Duodenal mucosa (tissue), 2 donors: ENCODE data around the gene GATA6.
"Not testable (repeated sequence)": the region's sequence is repeated elsewhere in the genome, so short reads cannot be mapped to it uniquely, and the experiment has no call there.

Experiments
- H3K27ac ChIP-seq: one replicate; pipeline ENCODE4 v1.7.0; 2013; ENCODE audit warnings: low read depth, low read length
- H3K27me3 ChIP-seq, 2 donors: one replicate each; pipeline ENCODE4 v1.7.0; 2013; ENCODE audit warnings: low read length in 2 of 2, control low read depth in 1 of 2; ENCODE audit not compliant: insufficient read depth in 2 of 2, control insufficient read depth in 1 of 2
- H3K36me3 ChIP-seq, 2 donors: one replicate each; pipeline ENCODE4 v1.7.0; 2013; ENCODE audit warnings: low read length in 2 of 2, control low read depth in 1 of 2; ENCODE audit not compliant: insufficient read depth in 2 of 2, control insufficient read depth in 1 of 2
- H3K4me1 ChIP-seq, 2 donors: one replicate each; pipeline ENCODE4 v1.7.0; 2013; ENCODE audit warnings: low read length in 2 of 2, control low read depth in 1 of 2; ENCODE audit not compliant: insufficient read depth in 2 of 2, control insufficient read depth in 1 of 2
- H3K4me3 ChIP-seq, 2 donors: one replicate each; pipeline ENCODE4 v1.7.0; 2013; ENCODE audit warnings: low read length in 2 of 2, low read depth in 1 of 2
- H3K9ac ChIP-seq, 2 donors: one replicate each; pipeline ENCODE4 v1.7.0; 2013; ENCODE audit warnings: low read length in 2 of 2, low read depth in 1 of 2
- H3K9me3 ChIP-seq, 2 donors: one replicate each; pipeline ENCODE4 v1.7.0; 2013; ENCODE audit warnings: low read length in 2 of 2, control low read depth in 1 of 2; ENCODE audit not compliant: control insufficient read depth in 1 of 2

The GATA6 gene

DNA sequence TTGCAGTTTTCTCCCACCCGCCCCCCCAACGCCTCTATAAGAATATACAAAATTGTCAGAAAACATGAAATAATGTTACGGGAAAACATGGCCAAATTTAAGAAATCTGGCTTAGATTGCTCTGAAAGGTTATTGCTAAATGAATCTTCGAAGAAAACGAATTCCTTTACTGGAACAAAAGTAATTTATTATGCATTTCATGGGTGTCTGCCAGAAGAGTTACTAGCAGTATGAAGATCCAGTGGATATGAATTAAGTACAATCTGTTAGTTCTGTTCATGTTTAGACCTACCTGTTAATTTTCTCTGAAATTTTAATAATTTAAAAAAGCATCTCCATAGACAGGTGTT is 21.9 kb downstream of the GATA6 start:
- no peak overlapping the region for H3K27ac ChIP-seq
- peaks cover 0 to 8% of the 10 kb centered on the region in 2 donors for H3K36me3 ChIP-seq
- H3K9me3 ChIP-seq: no peaks in the 10 kb centered on the region
- H3K9ac ChIP-seq: peak overlapping the region in 1 of 2 donors; percentile 29
- peaks cover 0 to 4% of the 10 kb centered on the region in 2 donors for H3K27me3 ChIP-seq
- peaks cover 51 to 74% of the 10 kb centered on the region in 2 donors for H3K4me1 ChIP-seq
- H3K4me3 ChIP-seq: no peak overlapping the region

DNA sequence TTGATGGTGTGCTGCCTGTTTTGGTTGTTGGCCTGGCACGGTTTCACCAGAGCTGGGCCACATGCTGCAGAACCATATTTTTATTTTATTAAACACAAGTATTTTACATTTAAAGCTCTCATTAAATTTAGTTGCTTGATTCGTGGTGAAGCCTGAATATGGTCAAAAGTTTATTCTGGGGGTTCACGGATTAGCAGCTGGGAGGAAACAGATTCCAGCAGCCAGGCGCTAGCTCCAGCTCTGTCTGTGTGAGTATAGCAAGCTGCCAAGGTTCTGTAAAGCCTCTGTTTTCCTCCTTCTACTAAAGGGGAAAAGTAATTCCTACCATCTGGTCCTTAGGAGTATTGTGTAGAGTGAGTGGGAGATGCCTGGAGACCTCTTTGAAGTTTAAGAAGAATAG is 22.5 kb downstream of the GATA6 start:
- Histone ChIP-seq H3K27ac (peak overlapping the region; percentile 27), H3K36me3 (peaks cover 0 to 4% of the 10 kb centered on the region in 2 donors), H3K4me1 (peaks cover 49 to 70% of the 10 kb centered on the region in 2 donors), H3K4me3 (no peak overlapping the region), H3K9me3 (no peaks in the 10 kb centered on the region), H3K9ac (peak overlapping the region in 1 of 2 donors; percentile 29), H3K27me3 (peaks cover 0 to 4% of the 10 kb centered on the region in 2 donors)

DNA sequence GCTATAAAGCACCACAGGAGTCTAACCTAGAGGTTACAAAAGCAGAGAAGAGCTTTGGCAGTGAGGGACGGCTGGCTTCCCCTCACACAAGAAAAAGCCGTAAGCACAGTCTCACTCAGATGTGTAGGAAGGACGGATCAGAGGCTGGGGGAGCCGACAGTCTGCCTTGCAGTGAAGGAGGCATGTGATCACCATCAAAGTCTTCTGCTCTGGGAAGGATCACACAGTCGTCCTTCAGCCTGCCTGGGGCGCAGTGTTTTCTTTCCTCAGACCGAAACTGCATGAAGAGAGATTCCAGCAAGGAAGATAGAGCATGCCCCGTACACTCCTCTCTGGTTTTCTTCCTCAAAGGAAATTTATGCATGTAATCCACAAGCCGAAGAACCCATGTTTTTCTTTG is 24.1 kb downstream of the GATA6 start:
- Histone ChIP-seq H3K27me3 (peaks cover 0 to 4% of the 10 kb centered on the region in 2 donors), H3K36me3 (peaks cover 0 to 9% of the 10 kb centered on the region in 2 donors), H3K9ac (peak overlapping the region; percentile 30 to 51), H3K4me1 (peaks cover 59 to 79% of the 10 kb centered on the region in 2 donors), H3K4me3 (peak overlapping the region; percentile 11 to 46), H3K27ac (peak overlapping the region; percentile 74), H3K9me3 (no peaks in the 10 kb centered on the region)

GRCh38 chr18:22194151-22194598 is 24.8 kb downstream of the GATA6 start:
- Histone ChIP-seq H3K27ac (peak overlapping the region; percentile 74), H3K27me3 (peaks cover 0 to 4% of the 10 kb centered on the region in 2 donors), H3K36me3 (peaks cover 0 to 9% of the 10 kb centered on the region in 2 donors), H3K4me3 (peak overlapping the region in 1 of 2 donors; percentile 46), H3K9ac (peak overlapping the region in 1 of 2 donors; percentile 51), H3K9me3 (no peaks in the 10 kb centered on the region), H3K4me1 (peaks cover 58 to 78% of the 10 kb centered on the region in 2 donors)

- peaks cover 2 to 9% of the 10 kb centered on the region in 2 donors for H3K36me3 ChIP-seq
Measured at GRCh38 chr18:22195052-22195451, 25.7 kb downstream of the GATA6 start.

DNA sequence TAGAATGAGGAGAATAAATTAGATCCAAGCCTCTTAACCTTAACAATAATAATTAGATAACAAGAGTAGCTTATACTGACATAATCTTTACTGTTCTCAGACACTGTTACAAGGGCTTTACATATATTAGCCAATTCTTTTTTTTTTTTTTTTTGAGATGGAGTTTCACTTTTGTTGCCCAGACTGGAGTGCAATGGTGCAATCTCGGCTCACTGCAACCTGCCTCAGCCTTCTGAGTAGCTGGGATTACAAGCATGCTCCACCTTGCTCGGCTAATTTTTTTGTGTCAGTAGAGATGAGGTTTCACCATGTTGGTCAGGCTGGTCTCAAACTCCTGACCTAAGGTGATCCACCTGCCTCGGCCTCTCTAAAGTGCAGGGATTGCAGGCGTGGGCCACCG is 27.6 kb downstream of the GATA6 start:
- H3K4me3 ChIP-seq, H3K9ac ChIP-seq, H3K27me3 ChIP-seq, H3K9me3 ChIP-seq: not testable (repeated sequence)
- Histone ChIP-seq H3K36me3 (peaks cover 7 to 20% of the 10 kb centered on the region in 2 donors), H3K27ac (peak overlapping the region; percentile 5), H3K4me1 (peaks cover 50 to 53% of the 10 kb centered on the region in 2 donors)

More at GRCh38 chr18:22195052-22195451, 25.7 kb downstream of the GATA6 start:
- no peak overlapping the region for H3K4me3 ChIP-seq
- H3K9me3 ChIP-seq: no peaks in the 10 kb centered on the region
- H3K4me1 ChIP-seq: peaks cover 58 to 69% of the 10 kb centered on the region in 2 donors
- H3K9ac ChIP-seq: peak overlapping the region in 1 of 2 donors; percentile 49
- H3K27me3 ChIP-seq: peaks cover 0 to 4% of the 10 kb centered on the region in 2 donors
- no peak overlapping the region for H3K27ac ChIP-seq

DNA sequence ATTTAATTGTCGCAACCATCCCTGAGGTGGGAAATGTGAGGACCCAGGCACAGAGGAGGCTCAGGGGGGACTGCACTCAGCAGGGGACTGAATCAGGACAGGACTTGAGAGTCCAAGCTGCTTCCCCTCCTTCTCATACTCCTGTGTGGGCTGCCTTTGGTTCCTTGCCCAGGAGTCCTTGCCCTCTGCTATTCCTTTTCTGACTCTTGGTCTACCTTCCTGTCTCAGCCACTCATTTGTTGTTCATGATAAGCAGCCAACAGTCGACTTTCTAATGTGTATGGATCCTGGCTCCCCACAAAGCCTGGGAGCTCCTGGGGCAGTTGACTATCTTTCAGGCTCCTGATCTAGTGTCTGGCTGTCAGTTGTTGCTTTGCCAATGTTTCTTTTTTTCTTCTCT is 28.3 kb downstream of the GATA6 start:
- Histone ChIP-seq H3K9me3 (no peaks in the 10 kb centered on the region), H3K9ac (peak overlapping the region in 1 of 2 donors; percentile 22), H3K27ac (no peak overlapping the region), H3K4me3 (no peak overlapping the region), H3K36me3 (peaks cover 11 to 24% of the 10 kb centered on the region in 2 donors), H3K27me3 (no peaks in the 10 kb centered on the region), H3K4me1 (peaks cover 49 to 50% of the 10 kb centered on the region in 2 donors)

GRCh38 chr18:22198163-22198562 is 28.8 kb downstream of the GATA6 start:
- peaks cover 11 to 29% of the 10 kb centered on the region in 2 donors for H3K36me3 ChIP-seq
- H3K27ac ChIP-seq: no peak overlapping the region
- H3K4me3 ChIP-seq: no peak overlapping the region
- no peaks in the 10 kb centered on the region for H3K27me3 ChIP-seq
- H3K9ac ChIP-seq: no peak overlapping the region
- H3K4me1 ChIP-seq: peaks cover 45 to 48% of the 10 kb centered on the region in 2 donors
- H3K9me3 ChIP-seq: no peaks in the 10 kb centered on the region

GRCh38 chr18:22199005-22199404 is 29.6 kb downstream of the GATA6 start:
- Histone ChIP-seq H3K27me3 (no peaks in the 10 kb centered on the region), H3K27ac (no peak overlapping the region), H3K9ac (peak overlapping the region in 1 of 2 donors; percentile 6), H3K4me1 (peaks cover 39 to 40% of the 10 kb centered on the region in 2 donors), H3K9me3 (no peaks in the 10 kb centered on the region), H3K36me3 (peaks cover 11 to 33% of the 10 kb centered on the region in 2 donors), H3K4me3 (no peak overlapping the region)

DNA sequence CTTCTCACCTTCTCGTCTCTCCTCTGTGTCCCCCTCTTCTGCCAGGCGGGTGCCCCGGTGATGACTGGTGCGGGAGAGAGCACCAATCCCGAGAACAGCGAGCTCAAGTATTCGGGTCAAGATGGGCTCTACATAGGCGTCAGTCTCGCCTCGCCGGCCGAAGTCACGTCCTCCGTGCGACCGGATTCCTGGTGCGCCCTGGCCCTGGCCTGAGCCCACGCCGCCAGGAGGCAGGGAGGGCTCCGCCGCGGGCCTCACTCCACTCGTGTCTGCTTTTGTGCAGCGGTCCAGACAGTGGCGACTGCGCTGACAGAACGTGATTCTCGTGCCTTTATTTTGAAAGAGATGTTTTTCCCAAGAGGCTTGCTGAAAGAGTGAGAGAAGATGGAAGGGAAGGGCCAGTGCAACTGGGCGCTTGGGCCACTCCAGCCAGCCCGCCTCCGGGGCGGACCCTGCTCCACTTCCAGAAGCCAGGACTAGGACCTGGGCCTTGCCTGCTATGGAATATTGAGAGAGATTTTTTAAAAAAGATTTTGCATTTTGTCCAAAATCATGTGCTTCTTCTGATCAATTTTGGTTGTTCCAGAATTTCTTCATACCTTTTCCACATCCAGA is 31.3 kb downstream of the GATA6 start:
- Histone ChIP-seq H3K4me3 (no peak overlapping the region), H3K4me1 (peaks cover 25 to 33% of the 10 kb centered on the region in 2 donors), H3K9me3 (no peaks in the 10 kb centered on the region), H3K9ac (no peak overlapping the region), H3K36me3 (peaks cover 11 to 33% of the 10 kb centered on the region in 2 donors), H3K27ac (no peak overlapping the region), H3K27me3 (no peaks in the 10 kb centered on the region)
